MCF 10A (cell line): ENCODE measurements around the gene OR1I1. TPM values are rescaled to one million over a fixed set of nuclear protein-coding genes. Genes with fewer than 3 reads are reported as not detected.

Source experiments
- Bru-seq: library from RNA; stranded (reverse); fragments of 400-500 nt; gene quantifications from one replicate; lab custom pipeline; 2021; lab: Mats Ljungman, UMichigan
- BruChase-seq, 2 experiments: library from RNA; stranded (reverse); fragments of 400-500 nt; gene quantifications; one replicate each; lab custom pipeline; 2021; lab: Mats Ljungman, UMichigan
- BruUV-seq: library from RNA; stranded (reverse); fragments of 400-500 nt; replicated peaks from 2 replicates; lab custom pipeline; 2021; lab: Mats Ljungman, UMichigan
- CTCF ChIA-PET: fragments of 300-600 bp; sonication (Branson Sonifier 250); formaldehyde crosslinking; extraction: SDS; loops from one replicate; lab custom pipeline; 2021; ENCODE audit warnings: antibody characterized with exemption, inconsistent platforms; lab: Yijun Ruan, JAX
- POLR2A ChIA-PET: fragments of 300-600, 350-650 bp; sonication (Branson Sonifier 250); formaldehyde crosslinking; extraction: SDS; loops from one replicate; lab custom pipeline; 2020; ENCODE audit warnings: antibody characterized with exemption, inconsistent platforms; lab: Yijun Ruan, JAX
- DNase-seq: peaks from one replicate; pipeline ENCODE4 v3.0.0-alpha.2; 2018; ENCODE audit not compliant: unreplicated experiment
- H3K27ac Mint-ChIP-seq: one replicate; pipeline ENCODE4 v1.8.0; 2022; ENCODE audit warnings: mild to moderate bottlenecking, low read depth, mixed read lengths; ENCODE audit not compliant: unreplicated experiment
- H3K27me3 Mint-ChIP-seq: one replicate; pipeline ENCODE4 v1.8.0; 2022; ENCODE audit warnings: mixed read lengths; ENCODE audit not compliant: insufficient read depth, unreplicated experiment
- H3K36me3 Mint-ChIP-seq: one replicate; pipeline ENCODE4 v1.8.0; 2022; ENCODE audit warnings: mild to moderate bottlenecking, moderate library complexity, mixed read lengths; ENCODE audit not compliant: insufficient read depth, unreplicated experiment
- H3K4me1 Mint-ChIP-seq: one replicate; pipeline ENCODE4 v1.8.0; 2022; ENCODE audit warnings: mixed read lengths; ENCODE audit not compliant: insufficient read depth, unreplicated experiment
- H3K4me3 Mint-ChIP-seq: one replicate; pipeline ENCODE4 v1.8.0; 2022; ENCODE audit warnings: mild to moderate bottlenecking, moderate library complexity, mixed read lengths; ENCODE audit not compliant: unreplicated experiment
- H3K9me3 Mint-ChIP-seq: one replicate; pipeline ENCODE4 v1.8.0; 2022; ENCODE audit warnings: mixed read lengths; ENCODE audit not compliant: unreplicated experiment
- CTCF ChIP-seq: fragments of 200-600 bp; IDR thresholded peaks from one replicate; pipeline ENCODE4 v1.8.0; 2022; ENCODE audit warnings: antibody characterized with exemption, mild to moderate bottlenecking; ENCODE audit not compliant: unreplicated experiment
- intact Hi-C: fragments of 100-400 bp; cut with micrococcal nuclease; formaldehyde crosslinking; loops from 2 replicates; pipeline ENCODE4 v1.14.1; 2022
- long read RNA-seq: library from polyadenylated mRNA; stranded (forward); transcript quantifications from one replicate; pipeline ENCODE4 v2.0.0, GENCODE V29; 2022
- total RNA-seq: library from RNA; stranded (reverse); gene quantifications from 2 replicates; pipeline ENCODE4 v1.2.3, GENCODE V29; 2022

Gene OR1I1
- total RNA-seq (not detected in 2 replicates), Bru-seq, nascent RNA (not detected), BruChase-seq, experiment 1, labeled RNA remaining after a 6-hour chase (not detected), BruChase-seq, experiment 2, labeled RNA remaining after a 2-hour chase (not detected)
- long read RNA-seq: 0 reads

GRCh38 chr19:15081911-15082310, at the start of gene OR1I1:
OR1I1 (plus strand) TSS chr19:15082211; CDS start chr19:15087066, 4,855 bp downstream.
- TF ChIP-seq CTCF: no peak
- Mint-ChIP-seq H3K4me1 (no peaks in the 10 kb centered on the region), H3K9me3 (no peaks in the 10 kb centered on the region), H3K27me3 (peaks cover 17% of the 10 kb centered on the region), H3K4me3 (no peak within 1 kb of the TSS), H3K27ac (no peak within 1 kb of the TSS), H3K36me3 (no peaks in the 10 kb centered on the region)
- DNase-seq: no peak
- intact Hi-C loops: no loop called here
- BruUV-seq: no TSS peak
- ChIA-PET POLR2A (no interaction called here), CTCF (interaction anchor here (0.6 to 4.4 kb wide), 4 partner anchors 10 to 979 kb away, joined by 3 to 29 read pairs (median 4); no protein-coding TSS in a partner anchor)

- no peak overlapping the region for H3K27ac Mint-ChIP-seq
- CTCF ChIA-PET: no interaction called here
- POLR2A ChIA-PET: no interaction called here
- TF ChIP-seq CTCF: no peak
- intact Hi-C loops: no loop called here
- BruUV-seq: no TSS peak
- peaks cover 6% of the 10 kb centered on the region for H3K9me3 Mint-ChIP-seq
- H3K4me3 Mint-ChIP-seq: no peak overlapping the region
- H3K4me1 Mint-ChIP-seq: peaks cover 10% of the 10 kb centered on the region
- no peak for DNase-seq
- no peaks in the 10 kb centered on the region for H3K36me3 Mint-ChIP-seq
- H3K27me3 Mint-ChIP-seq: no peaks in the 10 kb centered on the region
These were observed 46.2 kb upstream of the OR1I1 start for GRCh38 chr19:15035795-15036311.

- peaks cover 6% of the 10 kb centered on the region for H3K9me3 Mint-ChIP-seq
These were observed 44.4 kb upstream of the OR1I1 start for GRCh38 chr19:15037586-15037985.

More at GRCh38 chr19:15037586-15037985, 44.4 kb upstream of the OR1I1 start:
- Mint-ChIP-seq H3K4me3 (no peak overlapping the region), H3K36me3 (no peaks in the 10 kb centered on the region), H3K27me3 (no peaks in the 10 kb centered on the region), H3K27ac (no peak overlapping the region), H3K4me1 (peaks cover 10% of the 10 kb centered on the region)
- no peak for TF ChIP-seq CTCF
- POLR2A ChIA-PET: interaction anchor here (1.2 to 1.7 kb wide), 2 partner anchors 12 to 13 kb away, joined by 5 to 6 read pairs; no protein-coding TSS in a partner anchor
- no TSS peak for BruUV-seq
- no peak for DNase-seq
- intact Hi-C loops: no loop called here
- CTCF ChIA-PET: interaction anchor here (1.0 to 1.2 kb wide), 4 partner anchors 12 to 251 kb away, joined by 3 to 5 read pairs (median 4); no protein-coding TSS in a partner anchor
